GM19324 (cell line): ENCODE measurements around the gene TMEM191C.
"Not testable (repeated sequence)": the region's sequence is repeated elsewhere in the genome, so short reads cannot be mapped to it uniquely, and the experiment has no call there.

ENCODE experiments used
- ATAC-seq: cut with Tn5 transposase; IDR thresholded peaks from one replicate; pipeline ENCODE4 v1.9.1; 2021; ENCODE audit warnings: mild to moderate bottlenecking, moderate library complexity; ENCODE audit not compliant: unreplicated experiment, low FRiP score

The TMEM191C gene

GRCh38 chr22:21469097-21469994 is 2.2 kb downstream of the TMEM191C start:
- ATAC-seq: not testable (repeated sequence)

- not testable (repeated sequence) for ATAC-seq
These were observed 5.8 kb downstream of the TMEM191C start for GRCh38 chr22:21472984-21473383.

GRCh38 chr22:21473664-21474063 is 6.5 kb downstream of the TMEM191C start:
- ATAC-seq: not testable (repeated sequence)

GRCh38 chr22:21484039-21484438 is 16.9 kb downstream of the TMEM191C start:
- ATAC-seq: not testable (repeated sequence)

- not testable (repeated sequence) for ATAC-seq
These were observed 20.5 kb downstream of the TMEM191C start for GRCh38 chr22:21487723-21488122.

GRCh38 chr22:21489149-21489680 is 22.0 kb downstream of the TMEM191C start:
- not testable (repeated sequence) for ATAC-seq

- ATAC-seq: not testable (repeated sequence)
These were observed 23.4 kb downstream of the TMEM191C start for GRCh38 chr22:21490556-21490955.

GRCh38 chr22:21492271-21492670 is 25.1 kb downstream of the TMEM191C start:
- not testable (repeated sequence) for ATAC-seq

GRCh38 chr22:21493789-21494782 is 26.9 kb downstream of the TMEM191C start:
- ATAC-seq: not testable (repeated sequence)

GRCh38 chr22:21497984-21498383 is 30.8 kb downstream of the TMEM191C start:
- ATAC-seq: not testable (repeated sequence)

GRCh38 chr22:21498489-21498888 is 31.3 kb downstream of the TMEM191C start:
- ATAC-seq: not testable (repeated sequence)

GRCh38 chr22:21499623-21500506 is 32.7 kb downstream of the TMEM191C start:
- ATAC-seq: not testable (repeated sequence)

GRCh38 chr22:21510397-21510796 is 43.2 kb downstream of the TMEM191C start:
- not testable (repeated sequence) for ATAC-seq

- ATAC-seq: not testable (repeated sequence)
These were observed 44.8 kb downstream of the TMEM191C start for GRCh38 chr22:21512022-21512421.

- ATAC-seq: not testable (repeated sequence)
These were observed 46.9 kb downstream of the TMEM191C start for GRCh38 chr22:21514117-21514516.

GRCh38 chr22:21515234-21515633 is 48.0 kb downstream of the TMEM191C start:
- ATAC-seq: not testable (repeated sequence)

GRCh38 chr22:21516522-21516921 is 49.3 kb downstream of the TMEM191C start:
- ATAC-seq: not testable (repeated sequence)

GRCh38 chr22:21516970-21517764 is 50.0 kb downstream of the TMEM191C start:
- peak; percentile 88 for ATAC-seq
